Islet of Langerhans (tissue), 1 donor: ENCODE data around the gene PHKA2.

Source experiments
- FAIRE-seq: peaks from one replicate; lab custom pipeline; 2011; peaks lifted over from hg19 to GRCh38; lab: Jason Lieb, UNC

The PHKA2 gene

DNA sequence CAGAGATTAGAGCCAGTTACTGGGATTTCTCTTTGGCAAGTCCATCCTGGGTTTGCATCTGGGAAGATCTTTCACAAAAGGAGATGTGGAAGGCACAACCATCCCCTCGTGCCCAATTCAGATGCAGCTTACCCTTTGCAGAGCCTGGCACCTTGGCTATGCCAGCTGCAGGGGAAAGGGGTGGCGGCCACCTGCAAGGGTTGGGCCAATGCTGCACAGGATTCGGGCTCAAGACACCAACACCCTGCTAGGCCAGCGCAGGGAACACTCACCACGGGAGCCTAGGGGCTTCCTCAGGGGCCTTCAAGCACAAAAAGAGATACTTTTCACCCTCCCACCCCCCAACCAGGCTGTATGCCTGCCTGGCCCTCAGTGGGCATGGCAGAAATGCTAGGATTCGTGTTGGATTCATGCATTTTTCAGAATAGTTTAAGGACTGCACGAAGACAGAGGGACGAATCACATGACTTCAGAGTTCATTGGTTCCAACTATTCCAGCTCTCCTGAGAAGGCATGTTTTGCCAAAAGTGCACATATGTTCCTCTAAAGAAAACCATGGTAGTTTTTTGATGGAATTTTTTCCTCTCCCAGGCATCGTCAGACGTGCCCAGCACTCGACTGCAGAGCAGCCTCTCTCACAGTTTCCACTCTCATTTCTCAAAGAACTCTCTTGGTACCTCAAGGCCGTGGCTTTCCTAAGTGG is 94.4 kb downstream of the PHKA2 start:
- no peak for FAIRE-seq

DNA sequence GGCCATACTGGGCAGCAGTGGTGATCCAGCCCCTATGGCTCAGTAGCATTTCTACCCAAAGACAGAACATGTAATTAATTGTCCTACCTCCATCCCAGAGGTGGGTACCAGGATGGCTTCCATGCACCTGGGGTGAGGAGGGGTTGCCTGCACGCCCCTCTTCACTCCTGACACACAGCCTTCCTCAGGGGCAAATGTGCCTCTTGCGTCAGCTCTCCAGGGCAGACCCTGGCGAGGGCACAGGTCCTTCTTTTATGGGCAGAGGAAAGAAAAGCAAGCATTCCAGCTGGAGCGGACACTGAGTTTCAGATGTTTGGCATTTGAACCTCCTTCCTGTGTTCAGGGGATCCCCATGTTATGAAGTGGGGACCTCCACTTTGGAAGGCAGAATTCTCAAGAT is 95.6 kb downstream of the PHKA2 start:
- no peak for FAIRE-seq

DNA sequence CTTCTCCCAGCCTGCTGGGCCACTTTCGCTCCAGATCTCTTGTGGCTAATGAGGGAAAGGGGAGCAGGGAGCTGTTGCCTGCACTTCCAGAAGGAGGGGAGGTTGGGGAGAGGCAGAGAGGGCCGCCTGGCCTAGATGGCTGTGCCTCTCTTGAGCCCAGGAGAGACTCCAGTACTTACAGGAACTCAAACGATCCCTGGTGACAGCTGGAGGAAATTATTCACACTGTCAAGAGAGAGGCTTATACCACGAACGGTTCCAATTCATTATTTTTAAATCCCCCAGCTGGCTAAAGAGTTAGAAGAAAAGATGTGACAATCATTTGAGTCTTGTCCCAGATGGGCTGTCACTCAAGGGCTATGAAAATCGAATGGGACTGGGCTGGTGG is 96.1 kb downstream of the PHKA2 start:
- no peak for FAIRE-seq

DNA sequence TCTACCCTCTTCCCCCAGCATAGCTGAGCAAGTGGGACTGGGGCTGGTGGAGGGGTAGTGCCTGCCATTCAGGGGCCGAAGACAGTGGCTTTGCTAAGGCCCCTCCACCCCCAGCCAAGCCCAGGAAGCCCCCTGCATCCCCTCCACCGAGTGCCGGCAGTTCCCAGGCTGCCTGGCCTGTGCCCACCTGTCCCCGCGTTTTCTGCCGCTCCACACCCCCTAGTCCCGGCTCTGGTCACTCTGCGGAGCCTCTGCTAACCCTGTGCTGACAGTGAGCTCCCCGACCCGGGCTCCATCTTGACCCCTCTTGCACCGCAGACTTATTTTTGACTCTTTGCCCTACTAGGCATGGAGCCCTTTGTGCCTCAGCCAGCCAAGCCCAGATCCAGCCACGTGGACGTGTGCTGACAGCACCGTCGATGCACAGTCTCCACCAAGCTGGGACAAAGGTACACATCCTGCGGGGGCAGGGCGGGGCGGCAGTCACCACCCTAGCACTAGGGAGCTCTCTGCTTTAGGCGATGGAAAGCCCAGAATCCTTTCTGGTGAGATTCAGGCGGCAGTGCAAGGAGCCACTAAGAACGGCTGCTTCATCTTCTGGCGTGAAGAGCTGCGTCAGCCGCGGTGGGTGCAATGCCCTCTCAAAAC is 96.6 kb downstream of the PHKA2 start:
- FAIRE-seq: no peak

DNA sequence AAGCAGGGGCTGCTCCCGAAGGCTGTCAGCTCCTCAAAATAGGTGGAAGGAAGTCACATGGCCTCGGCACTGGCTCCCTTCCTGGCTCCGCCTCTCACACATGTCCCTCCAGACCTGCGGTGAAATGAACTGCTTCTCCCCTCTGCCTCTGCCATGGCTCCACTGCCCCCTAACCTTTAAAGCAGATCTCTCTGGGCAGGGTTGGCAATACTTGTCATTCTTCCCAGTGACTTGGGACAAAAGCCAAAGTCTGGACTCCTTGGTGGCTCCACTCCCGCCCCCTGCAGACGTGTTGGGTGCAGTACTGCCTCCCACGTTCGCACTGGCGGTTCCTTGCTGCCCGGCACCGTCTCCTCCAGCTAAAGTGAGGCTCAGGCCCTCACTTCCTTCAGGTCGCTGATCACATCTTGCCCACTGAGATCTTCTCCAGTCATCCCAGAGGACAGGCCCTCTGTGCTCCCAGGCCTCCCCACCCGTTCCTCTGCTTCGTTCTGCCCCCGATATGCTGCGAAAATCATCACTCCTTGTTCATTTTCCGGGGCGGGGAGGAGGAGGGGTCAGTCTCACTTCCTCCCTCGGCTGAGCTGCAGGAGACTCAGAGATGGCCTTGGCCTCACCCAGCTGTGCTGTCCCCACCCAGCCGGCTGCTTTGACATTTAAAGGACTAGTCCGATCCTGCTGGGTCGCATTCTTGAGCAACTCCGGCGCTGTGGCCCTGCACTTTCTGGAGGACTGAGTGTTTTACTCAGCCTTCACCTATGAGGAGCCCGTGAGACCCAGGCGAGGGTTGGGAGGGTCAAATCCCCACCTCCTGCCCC is 97.4 kb downstream of the PHKA2 start:
- FAIRE-seq: no peak

DNA sequence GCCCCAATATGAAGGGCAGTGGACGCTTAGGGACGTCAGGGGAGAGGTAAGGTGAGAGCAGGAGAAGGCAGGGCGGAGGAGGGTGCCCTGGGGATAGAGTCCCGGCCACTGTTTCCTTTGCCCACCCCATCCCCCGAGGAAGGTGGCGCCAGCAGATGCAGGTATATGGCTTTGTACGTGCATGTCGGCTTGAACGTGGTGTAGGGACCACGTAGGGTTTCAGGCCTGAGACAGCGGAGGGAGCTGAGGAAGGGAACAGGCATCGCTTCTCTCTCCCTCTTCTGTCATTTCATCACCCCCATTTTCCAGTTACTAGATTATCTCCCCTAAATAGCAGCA is 97.9 kb downstream of the PHKA2 start:
- FAIRE-seq: no peak

DNA sequence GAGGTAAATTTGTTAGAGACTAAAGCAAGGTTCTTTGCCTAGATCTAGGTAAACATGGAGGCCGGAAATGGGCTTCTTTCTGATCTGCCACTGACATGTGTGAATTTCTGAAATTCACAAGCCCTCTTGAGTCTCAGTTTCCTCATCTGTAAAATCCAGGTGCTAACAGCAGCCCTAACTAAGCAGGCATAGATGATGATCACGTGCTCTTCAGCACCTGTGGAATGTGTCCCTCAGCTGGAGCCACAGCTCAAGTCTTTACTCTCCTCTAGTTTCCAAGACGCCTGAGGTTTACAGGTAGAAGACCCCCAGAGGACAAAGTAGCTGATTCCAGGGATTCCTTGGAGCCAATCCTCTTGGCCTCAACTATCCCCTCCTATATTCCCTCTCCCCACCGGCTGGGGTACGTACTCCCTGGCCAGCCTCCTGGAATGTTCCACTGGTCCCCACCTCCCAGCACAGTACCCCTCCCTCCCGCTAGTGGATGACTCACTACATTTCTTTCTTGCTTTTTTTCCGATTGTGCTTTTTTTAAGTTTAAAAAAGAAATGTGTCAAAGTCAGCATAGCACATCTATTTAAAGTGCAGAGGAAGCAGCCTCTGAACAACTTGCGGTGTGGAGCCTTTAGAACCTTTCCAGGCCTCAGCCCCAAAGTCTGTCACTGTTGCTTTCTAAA is 98.4 kb downstream of the PHKA2 start:
- FAIRE-seq: no peak

DNA sequence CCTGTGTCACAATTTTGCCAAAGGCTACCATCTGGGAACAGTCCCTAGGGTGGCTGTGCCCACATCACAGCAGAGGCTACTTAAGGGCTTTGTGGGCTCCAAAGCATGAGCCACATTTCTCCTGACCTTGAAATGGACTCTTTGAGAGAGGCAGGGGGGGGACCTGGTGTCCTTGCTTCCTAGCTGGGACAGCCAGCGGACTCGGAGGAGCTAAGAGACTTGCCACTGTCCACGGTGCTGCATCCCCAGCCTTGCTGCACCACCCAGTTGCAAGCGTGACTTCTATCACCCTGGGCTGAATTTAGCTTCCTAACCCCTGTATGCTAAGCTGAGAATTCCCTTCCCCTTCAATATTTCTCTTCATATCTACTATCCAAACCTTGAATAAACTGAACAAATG is 99.0 kb downstream of the PHKA2 start:
- FAIRE-seq: no peak

- FAIRE-seq: no peak
Observed at GRCh38 chrX:18883961-18884765, 99.8 kb downstream of the PHKA2 start.

- no peak for FAIRE-seq
Observed at GRCh38 chrX:18883234-18883960, 100.5 kb downstream of the PHKA2 start.

DNA sequence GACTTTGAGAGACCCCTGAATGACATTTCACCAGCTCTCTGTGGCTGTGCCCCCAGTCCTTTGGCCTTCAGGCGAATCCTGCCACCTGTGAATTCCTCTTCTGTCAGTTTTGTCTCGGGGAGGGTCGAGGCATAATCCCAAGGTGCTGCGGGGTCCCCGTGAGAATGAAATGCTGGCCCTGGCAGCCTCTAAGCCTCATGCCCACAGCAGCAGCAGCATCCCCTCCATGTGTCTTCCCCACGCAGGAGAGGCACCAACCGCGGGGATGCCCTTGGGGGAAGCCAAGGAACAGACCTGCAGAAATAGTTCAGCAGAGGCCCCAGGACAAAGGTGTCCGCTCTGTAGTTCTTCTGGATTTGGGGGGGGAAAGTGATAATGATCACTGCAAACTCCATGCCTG is 104.8 kb downstream of the PHKA2 start:
- no peak for FAIRE-seq

DNA sequence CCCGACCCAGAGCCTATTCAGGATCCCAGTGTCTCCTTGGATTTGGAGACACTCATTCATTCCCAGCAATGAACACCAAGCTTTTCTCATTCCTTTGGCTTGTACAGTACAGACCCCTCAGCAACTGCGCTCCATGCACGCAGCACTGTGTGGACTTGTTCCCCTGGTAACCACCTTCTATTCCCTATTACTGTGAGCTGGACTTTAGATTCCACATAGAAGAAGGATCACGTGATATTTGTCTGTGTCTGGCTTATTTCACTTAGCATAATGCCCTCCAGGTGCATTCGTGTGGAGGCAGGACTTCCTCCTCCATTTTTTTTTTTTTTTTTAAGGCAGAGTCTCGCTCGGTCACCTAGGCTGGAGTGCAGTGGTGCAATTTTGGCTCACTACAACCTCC is 106.4 kb downstream of the PHKA2 start:
- FAIRE-seq: peak; percentile 21

- FAIRE-seq: no peak
Observed at GRCh38 chrX:18875256-18875878, 108.5 kb downstream of the PHKA2 start.

GRCh38 chrX:18874560-18875255 is 109.2 kb downstream of the PHKA2 start:
- no peak for FAIRE-seq

GRCh38 chrX:18873836-18874235 is 110.1 kb downstream of the PHKA2 start:
- no peak for FAIRE-seq

GRCh38 chrX:18873189-18873791 is 110.6 kb downstream of the PHKA2 start:
- no peak for FAIRE-seq

DNA sequence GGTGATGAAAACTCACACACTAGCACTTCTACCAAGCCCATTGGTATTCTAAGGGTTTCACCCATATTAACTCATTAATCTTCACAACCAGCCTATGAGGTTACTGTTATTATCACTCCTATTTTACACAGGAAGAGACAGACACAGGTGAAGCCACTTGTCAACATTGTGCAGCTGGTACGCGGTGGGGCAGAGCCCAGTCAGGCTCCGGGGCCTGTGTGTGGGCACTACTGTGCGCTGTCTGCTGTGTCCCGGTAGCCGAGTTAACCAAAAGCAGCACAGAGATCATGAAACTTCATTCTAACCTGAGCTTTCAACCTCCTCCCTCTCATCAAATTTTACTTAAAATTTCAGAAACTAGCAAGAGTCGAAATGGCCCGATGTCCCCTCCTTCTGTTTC is 111.3 kb downstream of the PHKA2 start:
- FAIRE-seq: no peak

DNA sequence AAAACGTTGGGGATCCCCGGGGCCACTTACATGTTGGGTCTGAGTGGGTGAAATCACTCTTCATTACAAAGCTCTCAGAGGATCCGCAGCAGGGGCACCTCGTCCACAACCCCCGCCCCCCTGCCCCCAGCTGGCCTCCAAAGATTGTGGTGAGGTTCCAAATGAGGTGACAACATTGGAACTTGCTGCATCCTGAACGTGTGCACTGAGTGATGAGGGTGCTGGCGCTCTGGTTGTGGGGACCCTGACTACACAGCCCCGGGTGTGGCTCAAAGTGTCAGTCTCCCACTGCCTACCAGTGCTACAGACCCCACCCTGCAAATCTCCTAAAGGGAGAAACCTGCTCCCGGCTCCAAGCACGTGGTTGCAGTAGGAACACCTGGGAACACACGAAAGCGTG is 111.9 kb downstream of the PHKA2 start:
- no peak for FAIRE-seq

DNA sequence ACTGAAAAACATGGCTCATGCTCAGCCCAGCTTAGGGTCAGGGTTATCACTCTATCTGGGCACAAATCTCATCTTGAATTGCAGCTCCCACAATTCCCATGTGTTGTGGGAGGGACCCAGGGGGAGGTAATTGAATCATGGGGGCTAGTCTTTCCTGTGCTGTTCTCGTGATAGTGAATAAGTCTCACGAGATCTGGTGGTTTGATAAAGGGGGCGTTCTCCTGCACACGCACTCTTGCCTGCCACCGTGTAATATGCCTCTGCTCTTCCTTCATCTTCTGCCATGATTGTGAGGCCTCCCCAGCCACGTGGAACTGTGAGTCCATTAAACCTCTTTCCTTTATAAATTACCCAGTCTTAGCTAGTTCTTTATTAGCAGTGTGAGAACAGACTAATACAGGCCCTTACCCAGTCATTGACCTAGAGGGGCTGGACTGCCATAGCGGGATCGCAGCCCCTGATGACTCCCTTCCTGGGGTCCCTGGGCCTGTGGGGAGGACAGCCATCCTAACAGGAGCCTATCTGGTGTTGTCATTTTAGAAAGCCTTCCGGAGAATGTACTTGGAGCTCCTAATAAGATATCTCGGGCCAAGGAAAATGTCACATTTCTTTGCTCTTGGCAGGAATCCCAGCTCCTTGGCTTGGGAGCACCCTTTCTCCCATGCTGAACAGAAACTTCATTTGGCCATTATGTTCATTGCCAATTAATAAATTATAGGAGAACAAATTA is 112.6 kb downstream of the PHKA2 start:
- no peak for FAIRE-seq
